GM12865 (cell line): ENCODE results near the gene UBL3.

ENCODE experiments used
- DNase-seq: peaks from one replicate; pipeline ENCODE4 v3.0.0; 2010; ENCODE audit warnings: low read depth
- H3K4me3 ChIP-seq: 2 replicates; pipeline ENCODE4 v1.5.1; 2011; ENCODE audit warnings: mild to moderate bottlenecking, low read depth, low read length, control low read depth
- TF ChIP-seq, protein P1 (sequence below): IDR thresholded peaks from 2 replicates; pipeline ENCODE4 v1.5.1; 2011; ENCODE audit warnings: low read length, control low read depth, low read depth, inconsistent platforms; ENCODE audit not compliant: insufficient read depth; ENCODE audit errors: missing control alignments

UBL3 gene

DNA sequence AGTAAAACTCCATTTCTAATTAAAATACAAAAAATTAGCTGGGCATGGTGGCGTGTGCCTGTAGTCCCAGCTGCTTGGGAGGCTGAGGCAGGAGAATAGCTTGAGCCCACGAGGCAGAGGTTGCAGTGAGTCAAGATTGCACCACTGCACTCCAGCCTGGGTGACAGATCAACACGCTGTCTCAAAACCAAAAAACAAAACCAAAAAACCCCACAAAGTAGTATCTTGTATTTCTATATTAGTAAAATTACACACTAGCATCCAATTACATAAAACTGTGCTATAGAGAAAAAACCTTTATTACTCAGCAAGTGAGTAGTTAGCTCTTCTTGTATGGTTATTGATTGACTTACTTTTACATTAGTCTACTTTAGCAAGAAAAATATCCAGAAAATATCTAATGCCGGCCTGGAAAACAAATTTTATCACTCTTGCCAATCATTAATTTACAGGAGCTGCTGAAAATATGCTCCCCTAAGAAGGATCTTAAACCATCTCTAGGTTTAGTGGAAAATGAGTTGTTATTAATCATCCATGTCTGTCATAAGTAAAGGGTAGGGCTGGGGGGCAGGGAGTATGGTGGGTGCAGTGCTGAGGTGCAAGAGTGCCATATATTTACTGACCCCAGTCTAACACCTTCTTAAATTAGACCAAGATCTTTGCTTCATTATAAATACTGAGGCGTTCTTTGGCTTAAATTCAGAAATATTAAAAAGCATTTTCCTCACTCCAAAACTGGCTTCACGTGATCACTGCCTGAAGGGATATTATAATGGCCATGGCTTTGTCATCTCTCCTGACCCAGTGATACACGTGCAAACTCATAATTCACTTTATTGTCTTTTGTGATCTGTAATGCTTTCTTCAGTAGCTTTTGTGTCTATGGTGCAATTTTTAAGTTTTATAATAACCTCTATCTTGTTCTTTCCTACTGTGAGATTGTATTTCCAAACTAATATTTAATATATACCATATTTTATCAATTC, 44.1 kb downstream of the UBL3 start:
- peak; percentile 27 for DNase-seq
- TF ChIP-seq, protein P1, sequence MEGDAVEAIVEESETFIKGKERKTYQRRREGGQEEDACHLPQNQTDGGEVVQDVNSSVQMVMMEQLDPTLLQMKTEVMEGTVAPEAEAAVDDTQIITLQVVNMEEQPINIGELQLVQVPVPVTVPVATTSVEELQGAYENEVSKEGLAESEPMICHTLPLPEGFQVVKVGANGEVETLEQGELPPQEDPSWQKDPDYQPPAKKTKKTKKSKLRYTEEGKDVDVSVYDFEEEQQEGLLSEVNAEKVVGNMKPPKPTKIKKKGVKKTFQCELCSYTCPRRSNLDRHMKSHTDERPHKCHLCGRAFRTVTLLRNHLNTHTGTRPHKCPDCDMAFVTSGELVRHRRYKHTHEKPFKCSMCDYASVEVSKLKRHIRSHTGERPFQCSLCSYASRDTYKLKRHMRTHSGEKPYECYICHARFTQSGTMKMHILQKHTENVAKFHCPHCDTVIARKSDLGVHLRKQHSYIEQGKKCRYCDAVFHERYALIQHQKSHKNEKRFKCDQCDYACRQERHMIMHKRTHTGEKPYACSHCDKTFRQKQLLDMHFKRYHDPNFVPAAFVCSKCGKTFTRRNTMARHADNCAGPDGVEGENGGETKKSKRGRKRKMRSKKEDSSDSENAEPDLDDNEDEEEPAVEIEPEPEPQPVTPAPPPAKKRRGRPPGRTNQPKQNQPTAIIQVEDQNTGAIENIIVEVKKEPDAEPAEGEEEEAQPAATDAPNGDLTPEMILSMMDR, result no peak
- no peak overlapping the region for H3K4me3 ChIP-seq

DNA sequence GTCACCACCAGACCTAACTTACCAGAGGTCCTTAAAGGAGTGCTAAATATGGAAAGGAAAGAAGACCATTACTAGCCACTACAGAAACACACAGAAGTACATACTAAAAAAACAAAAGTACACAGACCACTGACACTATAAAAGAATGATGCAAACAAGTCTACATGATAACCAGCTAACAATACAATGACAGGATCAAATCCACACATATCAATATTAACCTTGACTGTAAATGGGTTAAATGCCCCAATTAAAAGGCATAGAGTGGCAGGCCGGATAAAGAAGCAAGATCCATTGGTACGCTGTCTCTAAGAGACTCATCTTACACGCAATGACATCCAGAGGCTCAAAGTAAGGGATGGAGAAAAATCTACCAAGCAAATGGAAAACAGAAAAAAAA, 47.2 kb downstream of the UBL3 start:
- H3K4me3 ChIP-seq, result no peak overlapping the region
- TF ChIP-seq, protein P1, result no peak
- DNase-seq, result no peak

DNA sequence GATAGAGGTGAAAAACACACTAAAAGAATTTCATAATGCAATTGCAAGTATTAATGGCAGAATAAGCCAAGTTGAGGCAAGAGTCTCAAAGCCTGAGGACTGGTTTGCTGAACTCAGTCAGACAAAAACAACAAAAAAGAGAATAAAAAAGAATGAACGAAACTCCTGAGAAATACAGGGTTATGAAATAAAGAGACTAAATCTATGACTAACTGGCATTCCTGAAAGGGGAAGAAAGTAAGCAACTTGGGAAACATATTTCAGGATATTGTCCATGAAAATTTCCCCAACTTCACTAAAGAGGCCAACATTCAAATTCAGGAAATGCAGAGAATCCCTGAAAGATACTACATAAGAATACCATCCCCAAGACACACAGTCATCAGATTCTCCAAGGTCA, 47.8 kb downstream of the UBL3 start:
- no peak overlapping the region for H3K4me3 ChIP-seq
- no peak for DNase-seq
- TF ChIP-seq, protein P1, result no peak

DNA sequence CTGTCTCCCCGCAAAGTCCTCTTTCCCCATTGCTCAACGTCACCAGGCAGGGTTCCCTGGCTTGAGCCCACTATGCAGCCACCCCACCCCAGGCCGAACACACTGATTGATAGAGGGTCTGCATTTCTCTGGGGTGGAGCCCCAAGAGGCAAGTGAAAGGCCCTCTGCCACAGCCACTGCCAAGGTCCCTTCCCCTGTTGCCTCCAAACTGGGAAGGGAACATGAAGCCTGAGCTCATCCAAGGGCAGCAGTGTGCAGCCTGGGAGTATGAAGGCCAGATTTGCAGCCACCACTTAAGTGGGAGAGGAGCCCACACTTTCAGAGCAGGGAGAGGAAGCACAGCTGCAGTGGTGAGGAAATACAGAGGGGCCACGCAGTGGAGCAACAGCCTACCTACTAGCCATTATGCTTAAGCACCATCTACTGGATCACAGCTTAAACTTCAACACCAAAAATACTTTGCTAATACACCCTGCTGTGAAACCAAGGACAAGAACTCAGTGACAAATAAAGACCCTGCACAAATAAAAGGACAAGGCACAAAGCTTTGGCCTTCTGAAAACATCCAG, 48.6 kb downstream of the UBL3 start:
- no peak overlapping the region for H3K4me3 ChIP-seq
- TF ChIP-seq, protein P1, result peak; percentile 4
- DNase-seq, result peak; percentile 27

DNA sequence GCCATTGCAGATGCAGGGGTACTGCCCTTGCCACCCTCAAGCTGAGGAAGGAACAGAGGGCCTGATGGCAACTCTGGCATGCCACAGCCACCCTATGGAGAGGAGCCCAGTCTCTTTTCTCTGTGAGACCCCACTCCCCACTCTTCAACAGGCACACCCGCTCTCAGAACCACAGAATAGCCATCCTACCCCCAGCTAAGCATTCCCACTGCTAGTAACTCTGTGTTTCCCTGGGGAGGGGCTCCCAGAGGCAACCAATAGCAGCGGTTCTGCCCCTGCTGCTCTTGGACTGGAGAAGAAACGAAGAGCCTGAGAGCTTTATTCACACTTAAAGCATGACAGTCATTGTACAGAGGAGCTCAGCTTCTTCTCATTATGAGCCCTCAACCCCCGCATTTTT, 49.3 kb downstream of the UBL3 start:
- TF ChIP-seq, protein P1, result no peak
- no peak for DNase-seq
- no peak overlapping the region for H3K4me3 ChIP-seq

DNA sequence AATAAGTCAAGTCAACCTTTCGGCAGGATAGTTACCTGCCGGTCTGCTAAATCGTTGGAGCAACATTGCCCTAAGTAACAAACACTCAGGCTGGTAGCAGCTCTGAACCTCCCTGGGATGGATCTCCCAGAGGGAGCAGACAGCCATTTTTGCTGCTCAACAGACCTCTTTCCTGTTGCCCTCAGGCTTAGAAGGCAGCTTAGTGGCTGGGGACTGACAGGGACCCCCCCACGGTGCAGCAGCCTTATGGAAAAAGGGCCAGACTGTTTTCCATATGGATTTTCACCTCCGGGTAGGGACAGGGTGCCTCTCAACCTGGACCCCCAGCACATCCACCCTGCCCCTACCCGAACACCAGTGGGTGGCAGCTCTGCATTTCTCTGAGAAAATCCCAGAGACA, 49.7 kb downstream of the UBL3 start:
- DNase-seq, result no peak
- no peak overlapping the region for H3K4me3 ChIP-seq
- TF ChIP-seq, protein P1, result no peak

DNA sequence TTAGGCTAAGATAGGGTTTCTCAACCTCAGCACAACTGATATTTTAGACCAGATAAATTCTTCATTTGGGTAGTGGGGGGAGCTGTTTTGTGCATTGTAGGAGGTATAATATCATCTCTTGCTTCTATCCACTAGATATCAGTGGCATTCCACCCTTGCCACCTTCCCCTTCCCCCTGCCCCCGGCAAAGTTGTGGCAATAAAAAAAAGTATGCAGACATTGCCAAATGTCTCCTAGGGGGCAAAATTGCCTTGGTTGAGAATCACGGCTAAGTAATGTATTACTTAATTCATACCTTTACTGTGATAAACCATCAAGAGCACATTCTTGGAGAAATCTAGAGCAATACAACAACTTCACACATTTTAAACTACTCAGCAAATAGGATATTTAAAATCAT, 51.4 kb downstream of the UBL3 start:
- no peak for DNase-seq
- no peak overlapping the region for H3K4me3 ChIP-seq
- TF ChIP-seq, protein P1, result no peak
